ENCODE results near the gene SRR. TPM values are rescaled to one million over a fixed set of nuclear protein-coding genes. Genes with fewer than 3 reads are reported as not detected.
A peak's percentile ranks its signal among the peaks of the same experiment; 100 is the strongest.

The SRR gene
- total and polyA plus RNA-seq, 10 of the 15 experiments (the other 5 are each of a cell fraction or from before 2014, with no cell fraction given): 11.7 to 33.9 (median 20.2) TPM

- TF ChIP-seq, protein P1, sequence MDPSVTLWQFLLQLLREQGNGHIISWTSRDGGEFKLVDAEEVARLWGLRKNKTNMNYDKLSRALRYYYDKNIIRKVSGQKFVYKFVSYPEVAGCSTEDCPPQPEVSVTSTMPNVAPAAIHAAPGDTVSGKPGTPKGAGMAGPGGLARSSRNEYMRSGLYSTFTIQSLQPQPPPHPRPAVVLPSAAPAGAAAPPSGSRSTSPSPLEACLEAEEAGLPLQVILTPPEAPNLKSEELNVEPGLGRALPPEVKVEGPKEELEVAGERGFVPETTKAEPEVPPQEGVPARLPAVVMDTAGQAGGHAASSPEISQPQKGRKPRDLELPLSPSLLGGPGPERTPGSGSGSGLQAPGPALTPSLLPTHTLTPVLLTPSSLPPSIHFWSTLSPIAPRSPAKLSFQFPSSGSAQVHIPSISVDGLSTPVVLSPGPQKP (IDR thresholded peaks at IDR 0.05; ENCODE audit: low read depth, low read length): peak; percentile 69; the same call in 1 of the 2 replicates
- TF ChIP-seq BRCA1 (IDR thresholded peaks at IDR 0.05; ENCODE audit: low read depth, low read length) (peak; percentile 54), REST (IDR thresholded peaks at IDR 0.05; ENCODE audit: low read depth, low read length) (0 out of 2 replicates have a peak, but pooled peaks have one; percentile 33), IKZF2 (IDR thresholded peaks at IDR 0.05) (peak; percentile 56 to 62), RB1 (IDR thresholded peaks at IDR 0.05; ENCODE audit: borderline replicate concordance) (peak; percentile 95; the same call in 1 of the 2 replicates)
These were observed 32.6 kb downstream of the SRR start, which contains the start of gene TSR1 (continued) for GRCh38 chr17:2336215-2336851.
